Body of pancreas (tissue), 4 donors: ENCODE measurements around the gene PRDM16. TPM values are rescaled to one million over a fixed set of nuclear protein-coding genes. Genes with fewer than 3 reads are reported as not detected.

ENCODE experiments used
- ATAC-seq: fragments of 150-250 bp; one replicate; pipeline ENCODE4 v1.9.1; 2016
- DNase-seq, 4 donors: peaks; one replicate each; pipeline ENCODE4 v3.0.0-alpha.2; 2019
- H3K27ac ChIP-seq, 4 donors: fragments of 200-600 bp; sonication (generic); 1 replicate in 3 of 4; 2 replicates in 1 of 4; pipeline versions ENCODE4 v1.5.1 to v1.6.1; 2016 to 2019; ENCODE audit warnings: mild to moderate bottlenecking in 1 of 4, mixed read lengths in 1 of 4, moderate library complexity in 1 of 4
- H3K27me3 ChIP-seq, 2 donors: fragments of 200-600 bp; sonication (generic); one replicate each; pipeline ENCODE4 v1.6.0; 2016; ENCODE audit warnings: mild to moderate bottlenecking in 1 of 2
- H3K36me3 ChIP-seq, 2 donors: fragments of 200-600 bp; sonication (generic); replicated peaks in 1 of 2; 2 replicates each; pipeline ENCODE4 v1.5.1; 2016; ENCODE audit warnings: low read depth in 2 of 2; ENCODE audit not compliant: insufficient read depth in 1 of 2
- H3K4me1 ChIP-seq: fragments of 200-600 bp; sonication (generic); one replicate; pipeline ENCODE4 v1.6.0; 2016
- H3K4me3 ChIP-seq, 2 donors: fragments of 200-600 bp; sonication (generic); 1 replicate in 1 of 2; 2 replicates in 1 of 2; pipeline ENCODE4 v1.5.1; 2016 to 2019
- H3K9me3 ChIP-seq, 3 donors: fragments of 200-600 bp; sonication (generic); 1 replicate in 2 of 3; 2 replicates in 1 of 3; pipeline ENCODE4 v1.5.1; 2016
- POLR2A ChIP-seq, 3 donors: fragments of 450-650 bp; IDR thresholded peaks; one replicate each; pipeline ENCODE4 v1.6.1; 2016; ENCODE audit warnings: antibody characterized with exemption in 3 of 3, mild to moderate bottlenecking in 2 of 3
- WGBS, 2 donors: methylation state at CpG; one replicate each; pipeline ENCODE4 v1.1.5; 2017; 5-methylcytosine and 5-hydroxymethylcytosine counted together
- intact Hi-C: fragments of 100-400 bp; cut with DNase I; formaldehyde crosslinking; loops from one replicate; pipeline ENCODE4 v1.15.1; 2023
- total RNA-seq, 2 donors: library from RNA; depleted of rRNA; stranded (reverse); fragments of >200 nt; gene quantifications; one replicate each; pipeline ENCODE4 v1.1.0, GENCODE V29; 2016
- TF ChIP-seq, protein P1 (sequence below), 7 experiments: fragments of 450-650 bp in 4 of 7; fragments of 200-600 bp in 3 of 7; sonication (generic) in 3 of 7; IDR thresholded peaks; one replicate each; pipeline ENCODE4 v1.5.1; 2016 to 2019; ENCODE audit warnings: antibody characterized with exemption in 7 of 7

Gene PRDM16
- total RNA-seq, 2 donors from 2014 or later = 15.2 to 16.6 TPM

DNA sequence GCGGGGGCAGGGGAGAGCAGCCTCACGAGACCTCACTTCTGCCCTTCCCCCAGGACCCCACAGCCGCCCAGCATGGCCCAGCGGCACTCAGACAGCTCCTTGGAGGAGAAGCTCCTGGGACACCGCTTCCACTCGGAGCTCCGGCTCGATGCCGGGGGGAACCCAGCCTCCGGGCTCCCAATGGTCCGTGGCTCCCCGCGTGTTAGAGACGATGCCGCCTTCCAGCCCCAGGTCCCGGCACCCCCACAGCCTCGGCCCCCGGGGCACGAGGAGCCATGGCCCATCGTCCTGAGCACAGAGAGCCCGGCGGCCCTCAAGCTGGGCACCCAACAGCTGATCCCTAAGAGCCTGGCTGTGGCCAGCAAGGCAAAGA is 394.0 kb downstream of the PRDM16 start:
- no peak overlapping the region for H3K27ac ChIP-seq
- ATAC-seq (no peak), DNase-seq (no peak)
- intact Hi-C loops = no loop called here
- peaks cover 29% of the 10 kb centered on the region for H3K4me1 ChIP-seq
- H3K4me3 ChIP-seq = no peak overlapping the region
- H3K9me3 ChIP-seq = no peaks in the 10 kb centered on the region
- WGBS, 2 donors = 92 to 100% methylated on average over 3 to 12 of the region's 22 CpGs
- H3K27me3 ChIP-seq = no peaks in the 10 kb centered on the region
- no peak for TF ChIP-seq POLR2A (IDR thresholded peaks at IDR 0.05)
- TF ChIP-seq, protein P1, sequence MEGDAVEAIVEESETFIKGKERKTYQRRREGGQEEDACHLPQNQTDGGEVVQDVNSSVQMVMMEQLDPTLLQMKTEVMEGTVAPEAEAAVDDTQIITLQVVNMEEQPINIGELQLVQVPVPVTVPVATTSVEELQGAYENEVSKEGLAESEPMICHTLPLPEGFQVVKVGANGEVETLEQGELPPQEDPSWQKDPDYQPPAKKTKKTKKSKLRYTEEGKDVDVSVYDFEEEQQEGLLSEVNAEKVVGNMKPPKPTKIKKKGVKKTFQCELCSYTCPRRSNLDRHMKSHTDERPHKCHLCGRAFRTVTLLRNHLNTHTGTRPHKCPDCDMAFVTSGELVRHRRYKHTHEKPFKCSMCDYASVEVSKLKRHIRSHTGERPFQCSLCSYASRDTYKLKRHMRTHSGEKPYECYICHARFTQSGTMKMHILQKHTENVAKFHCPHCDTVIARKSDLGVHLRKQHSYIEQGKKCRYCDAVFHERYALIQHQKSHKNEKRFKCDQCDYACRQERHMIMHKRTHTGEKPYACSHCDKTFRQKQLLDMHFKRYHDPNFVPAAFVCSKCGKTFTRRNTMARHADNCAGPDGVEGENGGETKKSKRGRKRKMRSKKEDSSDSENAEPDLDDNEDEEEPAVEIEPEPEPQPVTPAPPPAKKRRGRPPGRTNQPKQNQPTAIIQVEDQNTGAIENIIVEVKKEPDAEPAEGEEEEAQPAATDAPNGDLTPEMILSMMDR (IDR thresholded peaks at IDR 0.05) = no peak
- H3K36me3 ChIP-seq = no peaks in the 10 kb centered on the region

DNA sequence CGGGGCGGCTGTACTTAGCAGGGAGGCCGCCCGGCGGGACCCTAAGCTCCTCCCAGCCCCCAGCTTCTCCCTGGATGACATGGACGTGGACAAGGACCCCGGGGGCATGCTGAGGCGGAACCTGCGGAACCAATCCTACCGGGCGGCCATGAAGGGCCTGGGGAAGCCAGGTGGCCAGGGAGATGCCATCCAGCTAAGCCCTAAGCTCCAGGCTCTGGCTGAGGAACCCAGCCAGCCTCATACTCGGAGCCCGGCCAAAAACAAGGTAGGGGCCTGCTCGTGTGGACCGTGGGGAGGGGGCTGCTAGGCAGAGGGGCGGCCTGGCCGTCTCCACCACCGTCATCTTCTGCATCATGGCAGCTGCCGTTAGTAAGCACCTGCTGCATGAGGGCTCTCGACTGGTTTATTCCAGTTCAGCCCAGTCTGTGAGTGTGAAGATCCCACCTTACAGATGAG is 394.4 kb downstream of the PRDM16 start:
- 91% methylated on average over 18 of the region's 20 CpGs; no CpG with 5 or more reads in 1 of the 2 donors for WGBS, 2 donors
- H3K4me3 ChIP-seq = no peak overlapping the region
- TF ChIP-seq POLR2A (IDR thresholded peaks at IDR 0.05) = no peak
- TF ChIP-seq, protein P1 (IDR thresholded peaks at IDR 0.05) = no peak
- intact Hi-C loops = no loop called here
- ATAC-seq (no peak), DNase-seq (peak in 1 of 4 donors; percentile 3)
- H3K27me3 ChIP-seq = no peaks in the 10 kb centered on the region
- no peaks in the 10 kb centered on the region for H3K9me3 ChIP-seq
- H3K4me1 ChIP-seq = peaks cover 29% of the 10 kb centered on the region
- no peaks in the 10 kb centered on the region for H3K36me3 ChIP-seq
- H3K27ac ChIP-seq = no peak overlapping the region

DNA sequence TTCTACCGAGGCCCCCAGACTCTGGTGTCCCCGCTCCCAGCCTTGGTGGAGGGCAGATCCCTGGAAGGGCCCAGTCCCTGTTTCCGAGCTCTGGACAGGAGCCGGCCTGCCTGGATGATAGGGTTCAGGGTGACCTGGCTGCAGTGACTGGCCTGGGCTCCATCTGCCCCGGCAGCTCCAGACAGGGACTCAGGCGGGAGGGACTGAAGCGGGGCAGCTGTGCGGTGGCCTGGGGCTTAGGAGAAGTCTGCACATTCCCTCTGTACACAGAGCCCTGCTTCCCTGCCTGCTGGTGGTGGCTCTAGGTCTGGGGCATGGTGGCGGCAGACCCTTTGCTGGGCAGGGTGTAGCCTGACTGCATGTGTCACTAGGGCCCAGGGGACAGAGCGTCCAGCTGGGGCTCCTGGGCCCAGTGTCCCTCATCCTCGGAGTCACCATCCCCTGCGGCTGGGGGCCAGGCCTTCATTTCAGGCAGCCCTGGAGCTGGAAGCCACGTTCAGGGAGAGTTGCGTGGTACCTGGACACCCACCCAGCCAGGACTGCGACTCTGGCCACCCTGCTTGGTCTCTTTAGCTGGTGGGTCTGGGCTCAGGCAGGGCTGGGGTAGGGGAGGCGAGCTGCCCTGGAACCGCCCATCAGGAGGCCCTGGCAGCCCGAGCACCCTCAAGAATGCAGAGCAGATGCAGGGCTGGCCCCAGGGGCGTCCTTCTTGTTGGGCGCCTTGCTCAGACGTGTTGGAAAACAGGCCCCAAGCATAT is 395.1 kb downstream of the PRDM16 start:
- WGBS, 2 donors = 89 to 100% methylated on average over 2 to 14 of the region's 21 CpGs
- Histone ChIP-seq H3K36me3 (no peaks in the 10 kb centered on the region), H3K4me1 (peaks cover 27% of the 10 kb centered on the region), H3K4me3 (no peak overlapping the region), H3K27ac (no peak overlapping the region), H3K9me3 (no peaks in the 10 kb centered on the region), H3K27me3 (no peaks in the 10 kb centered on the region)
- peak in 2 of 4 donors; percentile 3 to 8 for DNase-seq
- intact Hi-C loops = no loop called here
- TF ChIP-seq, protein P1 (IDR thresholded peaks at IDR 0.05) = no peak
- no peak for TF ChIP-seq POLR2A (IDR thresholded peaks at IDR 0.05)
- no peak for ATAC-seq

DNA sequence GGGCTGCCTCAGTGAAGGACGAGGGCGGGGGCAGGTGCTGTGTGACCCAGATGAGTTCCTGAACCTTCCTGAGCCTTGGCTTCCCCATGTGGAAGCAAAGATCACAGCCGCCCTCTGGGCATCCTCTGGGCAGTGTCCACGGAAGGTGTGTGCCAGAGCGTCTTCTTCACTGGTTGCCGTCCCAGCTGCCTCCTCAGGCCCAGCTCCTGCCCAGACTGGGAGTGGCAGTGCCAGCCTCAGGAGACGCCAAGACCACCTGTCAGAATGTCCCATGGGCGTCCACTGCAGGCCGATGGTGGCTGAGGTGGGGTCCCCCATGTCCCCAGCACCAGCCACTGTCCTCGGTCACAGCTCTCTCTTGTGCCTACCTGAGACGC is 395.6 kb downstream of the PRDM16 start:
- Histone ChIP-seq H3K36me3 (no peaks in the 10 kb centered on the region), H3K27me3 (no peaks in the 10 kb centered on the region), H3K27ac (no peak overlapping the region), H3K4me1 (peaks cover 21% of the 10 kb centered on the region), H3K9me3 (no peaks in the 10 kb centered on the region), H3K4me3 (no peak overlapping the region)
- WGBS, 2 donors = 80 to 93% methylated on average over 1 to 10 of the region's 11 CpGs
- intact Hi-C loops = no loop called here
- ATAC-seq = no peak
- TF ChIP-seq, protein P1 (IDR thresholded peaks at IDR 0.05) = no peak
- no peak for TF ChIP-seq POLR2A (IDR thresholded peaks at IDR 0.05)
- peak in 1 of 4 donors; percentile 6 for DNase-seq
